Stimulated activated CD4-positive, alpha-beta T cell treated with anti-CD3 and anti-CD28 coated beads, Interleukin-2, amount 100 ng/mL, for 24 hours (primary cell): Measurements from ENCODE around the gene SLCO4C1.
"Not testable (repeated sequence)": the region's sequence is repeated elsewhere in the genome, so short reads cannot be mapped to it uniquely, and the experiment has no call there.

Experiments used
- DNase-seq, 2 donors: peaks; one replicate each; pipeline ENCODE4 v3.0.0-alpha.2; 2020

SLCO4C1 gene

GRCh38 chr5:102296178-102296817 lies at the start of gene SLCO4C1:
SLCO4C1 (minus strand) TSS chr5:102296284; CDS start chr5:102296262, 22 bp downstream.
- DNase-seq = peak; percentile 71 to 80

GRCh38 chr5:102341681-102342288 lies 45.7 kb upstream of the SLCO4C1 start:
- DNase-seq = no peak

- no peak for DNase-seq
These were observed 28.6 kb upstream of the SLCO4C1 start for GRCh38 chr5:102324714-102325113.

- not testable (repeated sequence) for DNase-seq
These were observed 22.7 kb upstream of the SLCO4C1 start for GRCh38 chr5:102318801-102319200.

- no peak for DNase-seq
These were observed 18.2 kb upstream of the SLCO4C1 start for GRCh38 chr5:102314328-102314727.

GRCh38 chr5:102313912-102314311 lies 17.8 kb upstream of the SLCO4C1 start:
- DNase-seq = no peak

- no peak for DNase-seq
These were observed 16.7 kb upstream of the SLCO4C1 start for GRCh38 chr5:102312586-102313370.

GRCh38 chr5:102309586-102309985 lies 13.5 kb upstream of the SLCO4C1 start:
- DNase-seq = no peak

GRCh38 chr5:102307232-102307631 lies 11.1 kb upstream of the SLCO4C1 start:
- no peak for DNase-seq

GRCh38 chr5:102306121-102306520 lies 10.0 kb upstream of the SLCO4C1 start:
- DNase-seq = no peak

GRCh38 chr5:102295534-102296177 lies 428 bp downstream of the SLCO4C1 start:
- peak in 1 of 2 donors; percentile 1 for DNase-seq

- no peak for DNase-seq
These were observed 1.1 kb downstream of the SLCO4C1 start for GRCh38 chr5:102294886-102295395.

GRCh38 chr5:102290004-102290403 lies 6.1 kb downstream of the SLCO4C1 start:
- DNase-seq = no peak

- DNase-seq = no peak
These were observed 6.7 kb downstream of the SLCO4C1 start for GRCh38 chr5:102289251-102289899.

GRCh38 chr5:102288630-102289029 lies 7.5 kb downstream of the SLCO4C1 start:
- DNase-seq = no peak

- no peak for DNase-seq
These were observed 9.6 kb downstream of the SLCO4C1 start for GRCh38 chr5:102286476-102286875.

GRCh38 chr5:102283102-102283797 lies 12.8 kb downstream of the SLCO4C1 start:
- no peak for DNase-seq

- DNase-seq = no peak
These were observed 16.4 kb downstream of the SLCO4C1 start for GRCh38 chr5:102279711-102280110.

- no peak for DNase-seq
These were observed 17.9 kb downstream of the SLCO4C1 start for GRCh38 chr5:102278231-102278630.

GRCh38 chr5:102277144-102277543 lies 18.9 kb downstream of the SLCO4C1 start:
- DNase-seq = no peak

- DNase-seq = no peak
These were observed 24.3 kb downstream of the SLCO4C1 start for GRCh38 chr5:102271759-102272158.

- no peak for DNase-seq
These were observed 26.0 kb downstream of the SLCO4C1 start for GRCh38 chr5:102270036-102270435.
